Tibial nerve (tissue), 4 donors: ENCODE data around the gene PDE3A.

Experiments used
- EP300 ChIP-seq, 2 donors: sonication (generic); formaldehyde crosslinking; IDR thresholded peaks; one replicate each; pipeline ENCODE4 v1.6.1; 2017; ENCODE audit warnings: antibody characterized with exemption in 2 of 2, mild to moderate bottlenecking in 1 of 2
- POLR2A ChIP-seq, 2 donors: fragments of 450-650 bp; IDR thresholded peaks; one replicate each; pipeline ENCODE4 v1.6.1; 2017; ENCODE audit warnings: antibody characterized with exemption in 2 of 2, mild to moderate bottlenecking in 2 of 2, moderate library complexity in 2 of 2
- TF ChIP-seq, protein P1 (sequence below), 5 experiments: fragments of 200-600 bp in 3 of 5; fragments of 450-650 bp in 2 of 5; sonication (generic) in 3 of 5; IDR thresholded peaks; one replicate each; pipeline ENCODE4 v1.5.1; 2016 to 2019; ENCODE audit warnings: antibody characterized with exemption in 5 of 5, mild to moderate bottlenecking in 3 of 5, moderate library complexity in 2 of 5

DNA sequence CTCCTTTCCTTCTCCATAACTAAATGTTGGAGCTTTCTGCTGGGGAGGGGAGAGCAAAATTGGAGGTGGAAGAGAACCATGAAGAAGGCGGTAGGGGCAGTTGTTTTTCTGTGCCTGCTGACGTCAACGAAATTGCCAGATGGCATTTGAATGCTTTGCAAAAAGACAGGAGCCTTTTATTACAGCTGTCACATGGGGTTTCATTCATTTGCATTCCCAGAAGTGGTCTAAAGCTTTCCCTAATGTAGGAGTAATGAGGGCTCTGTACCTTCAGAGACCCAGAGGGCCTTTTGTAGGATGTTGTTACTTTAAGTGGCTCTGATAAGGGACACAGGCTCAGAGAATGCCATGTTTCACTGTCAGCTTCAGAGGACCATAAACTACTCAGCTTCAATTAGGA, 219.7 kb downstream of the PDE3A start:
- TF ChIP-seq, protein P1, sequence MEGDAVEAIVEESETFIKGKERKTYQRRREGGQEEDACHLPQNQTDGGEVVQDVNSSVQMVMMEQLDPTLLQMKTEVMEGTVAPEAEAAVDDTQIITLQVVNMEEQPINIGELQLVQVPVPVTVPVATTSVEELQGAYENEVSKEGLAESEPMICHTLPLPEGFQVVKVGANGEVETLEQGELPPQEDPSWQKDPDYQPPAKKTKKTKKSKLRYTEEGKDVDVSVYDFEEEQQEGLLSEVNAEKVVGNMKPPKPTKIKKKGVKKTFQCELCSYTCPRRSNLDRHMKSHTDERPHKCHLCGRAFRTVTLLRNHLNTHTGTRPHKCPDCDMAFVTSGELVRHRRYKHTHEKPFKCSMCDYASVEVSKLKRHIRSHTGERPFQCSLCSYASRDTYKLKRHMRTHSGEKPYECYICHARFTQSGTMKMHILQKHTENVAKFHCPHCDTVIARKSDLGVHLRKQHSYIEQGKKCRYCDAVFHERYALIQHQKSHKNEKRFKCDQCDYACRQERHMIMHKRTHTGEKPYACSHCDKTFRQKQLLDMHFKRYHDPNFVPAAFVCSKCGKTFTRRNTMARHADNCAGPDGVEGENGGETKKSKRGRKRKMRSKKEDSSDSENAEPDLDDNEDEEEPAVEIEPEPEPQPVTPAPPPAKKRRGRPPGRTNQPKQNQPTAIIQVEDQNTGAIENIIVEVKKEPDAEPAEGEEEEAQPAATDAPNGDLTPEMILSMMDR (IDR thresholded peaks at IDR 0.05) = no peak
- TF ChIP-seq POLR2A (IDR thresholded peaks at IDR 0.05) = no peak
- no peak for TF ChIP-seq EP300 (IDR thresholded peaks at IDR 0.05)
